Mucosa of stomach (tissue), 1 donor: ENCODE measurements around the gene GPR180.

Experiments used
- H3K27me3 ChIP-seq: one replicate; pipeline ENCODE4 v1.7.0; 2013; ENCODE audit warnings: mild to moderate bottlenecking, low read length; ENCODE audit not compliant: control insufficient read depth, insufficient read depth
- H3K36me3 ChIP-seq: one replicate; pipeline ENCODE4 v1.7.0; 2013; ENCODE audit warnings: low read length; ENCODE audit not compliant: control insufficient read depth, insufficient read depth
- H3K4me1 ChIP-seq: one replicate; pipeline ENCODE4 v1.7.0; 2013; ENCODE audit warnings: mild to moderate bottlenecking, low read length; ENCODE audit not compliant: control insufficient read depth, insufficient read depth
- H3K4me3 ChIP-seq: one replicate; pipeline ENCODE4 v1.7.0; 2013; ENCODE audit warnings: low read length
- H3K9ac ChIP-seq: one replicate; pipeline ENCODE4 v1.7.0; 2013; ENCODE audit warnings: mild to moderate bottlenecking, low read length, moderate library complexity
- H3K9me3 ChIP-seq: one replicate; pipeline ENCODE4 v1.7.0; 2013; ENCODE audit warnings: mild to moderate bottlenecking, low read length, moderate library complexity; ENCODE audit not compliant: control insufficient read depth
- donor health status: Pancreatic carcinoma.

GPR180 gene

GRCh38 chr13:94602467-94602866 is 810 bp downstream of the GPR180 start:
- H3K4me3 ChIP-seq, result peak overlapping the region; percentile 80
- H3K27me3 ChIP-seq, result no peaks in the 10 kb centered on the region
- H3K36me3 ChIP-seq, result no peaks in the 10 kb centered on the region
- peak overlapping the region; percentile 80 for H3K9ac ChIP-seq
- H3K9me3 ChIP-seq, result no peaks in the 10 kb centered on the region
- H3K4me1 ChIP-seq, result no peaks in the 10 kb centered on the region

GRCh38 chr13:94607056-94607455 is 5.4 kb downstream of the GPR180 start:
- H3K4me1 ChIP-seq, result no peaks in the 10 kb centered on the region
- no peaks in the 10 kb centered on the region for H3K36me3 ChIP-seq
- H3K27me3 ChIP-seq, result no peaks in the 10 kb centered on the region
- no peak overlapping the region for H3K9ac ChIP-seq
- H3K4me3 ChIP-seq, result no peak overlapping the region
- no peaks in the 10 kb centered on the region for H3K9me3 ChIP-seq

DNA sequence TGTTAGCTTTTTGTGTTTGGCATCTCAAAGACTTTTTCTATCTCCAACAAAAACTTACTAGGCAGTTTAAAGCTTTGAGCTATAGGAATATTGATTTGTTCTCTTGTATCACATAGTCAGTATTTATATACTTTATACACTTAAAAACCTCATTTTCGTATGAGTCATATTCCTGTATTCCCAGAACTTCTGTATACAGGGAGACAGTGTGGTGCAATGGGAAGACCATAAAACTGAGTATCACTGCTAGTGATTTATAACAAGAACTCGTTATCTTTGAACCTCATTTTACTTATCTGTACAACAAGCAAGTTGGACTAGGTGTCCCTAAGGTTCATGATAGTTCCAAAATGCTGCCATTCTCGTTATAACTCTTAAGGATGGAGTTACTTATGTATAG is 6.3 kb downstream of the GPR180 start:
- Histone ChIP-seq H3K36me3 (no peaks in the 10 kb centered on the region), H3K4me1 (no peaks in the 10 kb centered on the region), H3K9ac (no peak overlapping the region), H3K9me3 (no peaks in the 10 kb centered on the region), H3K4me3 (no peak overlapping the region), H3K27me3 (no peaks in the 10 kb centered on the region)

DNA sequence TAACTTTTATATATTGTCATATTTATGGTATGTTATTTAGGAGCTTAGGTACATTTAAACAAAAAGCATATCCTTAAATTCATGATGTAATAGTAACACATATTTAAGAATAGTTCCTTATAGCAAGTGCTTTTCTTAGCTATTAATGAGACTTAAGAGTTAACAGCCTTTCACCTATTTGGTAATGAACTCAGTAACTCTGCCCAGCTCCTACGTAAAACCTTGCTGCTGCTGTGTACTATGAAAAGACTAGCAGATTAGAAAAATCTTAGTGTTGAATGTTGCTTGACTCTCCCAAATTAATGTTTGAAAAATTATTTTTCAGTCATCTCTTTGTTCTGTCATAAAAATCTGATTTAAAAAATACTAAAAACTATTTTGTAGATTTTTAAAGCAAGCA is 6.9 kb downstream of the GPR180 start:
- H3K27me3 ChIP-seq, result no peaks in the 10 kb centered on the region
- H3K4me1 ChIP-seq, result no peaks in the 10 kb centered on the region
- H3K9me3 ChIP-seq, result no peaks in the 10 kb centered on the region
- no peak overlapping the region for H3K9ac ChIP-seq
- no peak overlapping the region for H3K4me3 ChIP-seq
- no peaks in the 10 kb centered on the region for H3K36me3 ChIP-seq

DNA sequence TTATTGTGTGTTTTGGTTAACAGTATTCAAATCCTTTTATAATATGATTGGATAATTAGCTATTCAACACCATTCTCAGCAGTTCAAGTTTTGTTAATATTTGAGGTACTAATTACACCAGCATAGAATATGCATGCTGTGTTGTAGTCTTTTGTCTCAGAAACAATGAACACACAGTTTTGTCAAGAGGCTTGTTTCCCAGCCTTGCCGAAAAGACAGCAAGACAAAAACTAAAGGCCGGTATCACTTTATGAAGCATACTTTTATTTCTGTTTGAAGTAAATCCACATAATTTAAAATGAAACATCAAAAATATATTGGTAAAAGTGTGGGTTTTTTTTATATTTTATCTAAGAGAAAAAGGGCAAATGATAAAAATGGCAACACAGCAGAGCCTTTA is 7.5 kb downstream of the GPR180 start:
- Histone ChIP-seq H3K4me3 (no peak overlapping the region), H3K27me3 (no peaks in the 10 kb centered on the region), H3K9me3 (no peaks in the 10 kb centered on the region), H3K9ac (no peak overlapping the region), H3K4me1 (no peaks in the 10 kb centered on the region), H3K36me3 (no peaks in the 10 kb centered on the region)

DNA sequence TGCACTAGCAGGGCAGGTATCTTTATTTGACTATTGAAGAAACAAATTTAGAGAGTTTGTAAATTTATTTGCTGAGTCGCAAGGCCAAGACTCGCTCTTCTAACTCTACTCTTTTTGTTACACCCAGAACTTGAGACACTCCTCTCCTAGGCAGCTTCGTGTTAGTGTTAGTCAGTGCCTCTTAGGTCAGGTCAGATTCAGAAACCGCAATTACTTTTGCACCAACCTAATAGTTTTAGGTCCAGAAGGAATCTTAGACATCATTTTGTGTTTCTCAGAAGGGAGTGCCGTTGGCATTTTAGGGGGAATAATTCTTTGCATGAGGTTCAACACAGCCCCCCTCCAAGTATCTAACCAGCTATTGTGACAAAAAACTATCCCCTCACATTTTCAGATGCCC is 8.8 kb downstream of the GPR180 start:
- Histone ChIP-seq H3K4me1 (no peaks in the 10 kb centered on the region), H3K4me3 (no peak overlapping the region), H3K9me3 (no peaks in the 10 kb centered on the region), H3K9ac (no peak overlapping the region), H3K27me3 (no peaks in the 10 kb centered on the region), H3K36me3 (no peaks in the 10 kb centered on the region)

DNA sequence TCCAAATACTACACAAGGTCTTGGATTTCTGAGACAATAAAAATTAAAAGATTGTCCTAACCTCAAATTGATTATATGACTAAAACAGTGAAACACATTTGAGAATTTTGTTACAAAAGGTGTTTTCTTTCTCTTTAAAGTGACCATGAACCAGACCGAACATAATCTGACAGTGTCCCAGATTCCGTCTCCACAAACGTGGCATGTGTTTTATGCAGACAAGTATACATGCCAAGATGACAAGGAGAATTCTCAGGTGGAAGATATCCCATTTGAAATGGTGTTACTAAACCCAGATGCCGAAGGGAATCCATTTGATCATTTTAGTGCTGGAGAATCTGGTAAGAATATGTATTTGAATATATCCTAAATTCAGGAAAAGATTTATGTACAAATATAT is 10.4 kb downstream of the GPR180 start:
- H3K4me1 ChIP-seq, result no peaks in the 10 kb centered on the region
- H3K4me3 ChIP-seq, result no peak overlapping the region
- H3K9ac ChIP-seq, result no peak overlapping the region
- no peaks in the 10 kb centered on the region for H3K27me3 ChIP-seq
- H3K9me3 ChIP-seq, result no peaks in the 10 kb centered on the region
- H3K36me3 ChIP-seq, result no peaks in the 10 kb centered on the region

- H3K9ac ChIP-seq, result no peak overlapping the region
- H3K27me3 ChIP-seq, result no peaks in the 10 kb centered on the region
- no peaks in the 10 kb centered on the region for H3K9me3 ChIP-seq
- no peaks in the 10 kb centered on the region for H3K4me1 ChIP-seq
- no peaks in the 10 kb centered on the region for H3K36me3 ChIP-seq
- no peak overlapping the region for H3K4me3 ChIP-seq
Measured at GRCh38 chr13:94613051-94613450, 11.4 kb downstream of the GPR180 start.

- no peaks in the 10 kb centered on the region for H3K4me1 ChIP-seq
- no peak overlapping the region for H3K9ac ChIP-seq
- H3K9me3 ChIP-seq, result no peaks in the 10 kb centered on the region
- H3K4me3 ChIP-seq, result no peak overlapping the region
- H3K27me3 ChIP-seq, result no peaks in the 10 kb centered on the region
- H3K36me3 ChIP-seq, result no peaks in the 10 kb centered on the region
Measured at GRCh38 chr13:94617389-94618000, 15.8 kb downstream of the GPR180 start.

DNA sequence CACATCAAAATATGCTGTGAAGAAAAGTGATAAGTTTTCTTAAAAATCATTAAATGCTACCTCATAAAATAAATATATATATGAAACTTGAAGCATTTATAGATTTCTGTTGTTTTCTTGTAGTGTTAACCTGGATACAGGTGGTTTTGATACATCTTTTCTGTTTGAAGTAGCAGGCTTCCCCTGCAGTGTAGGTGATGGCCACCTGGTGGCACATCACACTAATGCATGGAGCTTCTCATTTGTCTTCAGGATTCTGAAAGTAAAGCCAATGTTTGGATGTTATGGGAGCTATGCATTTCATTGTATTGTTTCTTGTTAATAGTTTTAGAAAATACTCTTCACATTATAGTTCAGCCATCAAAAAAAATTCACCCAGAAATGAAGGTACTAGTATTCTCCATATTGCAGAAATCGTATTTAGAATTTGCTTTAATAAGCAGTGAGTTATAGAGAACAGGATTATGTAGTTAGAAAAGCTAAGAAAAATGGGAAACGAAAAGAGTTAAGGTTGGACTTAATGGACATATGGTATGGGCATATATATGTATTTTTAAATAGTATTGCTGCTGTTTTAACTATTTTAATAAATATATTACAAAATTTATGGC is 18.7 kb downstream of the GPR180 start:
- no peaks in the 10 kb centered on the region for H3K36me3 ChIP-seq
- H3K4me1 ChIP-seq, result no peaks in the 10 kb centered on the region

GRCh38 chr13:94622344-94622743 is 20.7 kb downstream of the GPR180 start:
- Histone ChIP-seq H3K4me3 (no peak overlapping the region), H3K9ac (no peak overlapping the region), H3K36me3 (no peaks in the 10 kb centered on the region), H3K4me1 (no peaks in the 10 kb centered on the region), H3K9me3 (no peaks in the 10 kb centered on the region), H3K27me3 (no peaks in the 10 kb centered on the region)

More for the DNA sequence above, 18.7 kb downstream of the GPR180 start:
- H3K9me3 ChIP-seq, result no peaks in the 10 kb centered on the region
- H3K9ac ChIP-seq, result no peak overlapping the region
- no peaks in the 10 kb centered on the region for H3K27me3 ChIP-seq
- H3K4me3 ChIP-seq, result no peak overlapping the region

- H3K36me3 ChIP-seq, result no peaks in the 10 kb centered on the region
- no peaks in the 10 kb centered on the region for H3K27me3 ChIP-seq
- H3K4me1 ChIP-seq, result no peaks in the 10 kb centered on the region
Measured at GRCh38 chr13:94623316-94623715, 21.7 kb downstream of the GPR180 start.

GRCh38 chr13:94630858-94631257 is 29.2 kb downstream of the GPR180 start:
- no peaks in the 10 kb centered on the region for H3K27me3 ChIP-seq
- no peaks in the 10 kb centered on the region for H3K36me3 ChIP-seq
- no peaks in the 10 kb centered on the region for H3K4me1 ChIP-seq
- H3K9ac ChIP-seq, result no peak overlapping the region
- no peaks in the 10 kb centered on the region for H3K9me3 ChIP-seq
- H3K4me3 ChIP-seq, result no peak overlapping the region

More at GRCh38 chr13:94623316-94623715, 21.7 kb downstream of the GPR180 start:
- Histone ChIP-seq H3K9ac (no peak overlapping the region), H3K9me3 (no peaks in the 10 kb centered on the region), H3K4me3 (no peak overlapping the region)
